HCT116 (cell line): Measurements from ENCODE around the gene PDE2A. TPM values are rescaled to one million over a fixed set of nuclear protein-coding genes. Genes with fewer than 3 reads are reported as not detected.

Source experiments
- ATAC-seq: fragments of 200-7000 bp; cut with Tn5 transposase; 2 replicates; pipeline ENCODE4 v1.9.1; 2020; ENCODE audit warnings: mild to moderate bottlenecking, moderate library complexity
- BruUV-seq: library from RNA; stranded (reverse); fragments of 400-500 nt; replicated peaks from 2 replicates; lab custom pipeline; 2021; lab: Mats Ljungman, UMichigan
- CTCF ChIA-PET: fragments of 300-600 bp; sonication (Branson Sonifier 250); formaldehyde crosslinking; loops from one replicate; lab custom pipeline; 2021; ENCODE audit warnings: antibody characterized with exemption; lab: Charles Lee
- POLR2A ChIA-PET: fragments of 300-600, 350-600 bp; sonication (Branson Sonifier 250); formaldehyde crosslinking; loops from one replicate; lab custom pipeline; 2021; ENCODE audit warnings: antibody characterized with exemption; lab: Charles Lee
- RAD21 ChIA-PET, 2 experiments: fragments of 300-600 bp; sonication (Branson Sonifier 250); formaldehyde crosslinking; loops; one replicate each; lab custom pipeline; 2023; ENCODE audit warnings: low total read pairs in 2 of 2; ENCODE audit not compliant: uncharacterized antibody in 2 of 2, unreplicated experiment in 2 of 2, low non-redundant PET in 1 of 2; lab: Charles Lee
- DNase-seq: peaks from one replicate; pipeline ENCODE4 v3.0.0-alpha.2; 2010; ENCODE audit warnings: low read depth, low spot score
- H2AFZ ChIP-seq: fragments of 200-600 bp; shearing (Covaris generic), sonication (generic); 2 replicates; pipeline ENCODE4 v1.6.1; 2017; ENCODE audit warnings: low read depth, mixed run types, mixed read lengths, antibody characterized with exemption, low read length; ENCODE audit not compliant: poor library complexity, severe bottlenecking
- H3K27ac ChIP-seq: 2 replicates; pipeline ENCODE4 v1.5.1; 2012; ENCODE audit warnings: low read depth, low read length
- H3K27me3 ChIP-seq: fragments of 200-600 bp; sonication (generic); 2 replicates; pipeline ENCODE4 v1.6.1; 2016; ENCODE audit warnings: mixed run types, low read length, mixed read lengths; ENCODE audit not compliant: insufficient read depth
- H3K36me3 ChIP-seq, 2 experiments: fragments of 200-500 bp in 1 of 2; fragments of 200-600 bp in 1 of 2; sonication (Bioruptor generic) in 1 of 2; sonication (generic) in 1 of 2; 2 replicates each; pipeline versions ENCODE4 v1.5.1 to v1.6.1; 2014 to 2016; ENCODE audit warnings: low read length in 2 of 2, inconsistent platforms in 1 of 2, mixed read lengths in 1 of 2, mixed run types in 1 of 2; ENCODE audit not compliant: insufficient read depth in 2 of 2, control insufficient read depth in 1 of 2
- H3K4me1 ChIP-seq, 2 experiments: fragments of 200-600 bp in 1 of 2; sonication (generic) in 1 of 2; 2 replicates each; pipeline versions ENCODE4 v1.5.1 to v1.6.1; 2012 to 2017; ENCODE audit warnings: low read length in 2 of 2, inconsistent platforms in 1 of 2, mild to moderate bottlenecking in 1 of 2, mixed read lengths in 1 of 2, mixed run types in 1 of 2, moderate library complexity in 1 of 2; ENCODE audit not compliant: insufficient read depth in 2 of 2, control insufficient read depth in 1 of 2
- H3K4me2 ChIP-seq: fragments of 200-600 bp; sonication (generic); 2 replicates; pipeline ENCODE4 v1.6.1; 2017; ENCODE audit warnings: mixed run types, low read length, mixed read lengths
- H3K4me3 ChIP-seq, 2 experiments: fragments of 200-600 bp in 1 of 2; sonication (generic) in 1 of 2; replicated peaks in 1 of 2; 2 replicates each; pipeline ENCODE4 v1.5.1; 2011 to 2016; ENCODE audit warnings: low read length in 2 of 2, control low read depth in 1 of 2, low read depth in 1 of 2, mild to moderate bottlenecking in 1 of 2, mixed read lengths in 1 of 2, mixed run types in 1 of 2
- H3K79me2 ChIP-seq: fragments of 200-600 bp; sonication (generic); 2 replicates; pipeline ENCODE4 v1.6.1; 2017; ENCODE audit warnings: mild to moderate bottlenecking, mixed run types, low read length, moderate library complexity, mixed read lengths; ENCODE audit not compliant: insufficient read depth
- H3K9ac ChIP-seq: fragments of 200-600 bp; sonication (generic); 2 replicates; pipeline ENCODE4 v1.6.1; 2016; ENCODE audit warnings: low read length, mixed read lengths
- H3K9me2 ChIP-seq: fragments of 200-600 bp; sonication (generic), shearing (Covaris generic); 2 replicates; pipeline ENCODE4 v1.6.1; 2017; ENCODE audit warnings: mixed run types, mild to moderate bottlenecking, moderate library complexity; ENCODE audit not compliant: insufficient read depth
- H3K9me3 ChIP-seq, 2 experiments: fragments of 200-500 bp in 1 of 2; fragments of 200-600 bp in 1 of 2; sonication (Bioruptor generic) in 1 of 2; sonication (generic) in 1 of 2; 2 replicates each; pipeline ENCODE4 v1.6.1; 2014 to 2017; ENCODE audit warnings: low read length in 2 of 2, mixed read lengths in 2 of 2, inconsistent platforms in 1 of 2, low read depth in 1 of 2, mild to moderate bottlenecking in 1 of 2, mixed run types in 1 of 2, moderate library complexity in 1 of 2; ENCODE audit not compliant: control insufficient read depth in 1 of 2, insufficient read depth in 1 of 2
- H4K20me1 ChIP-seq: fragments of 200-600 bp; sonication (generic), shearing (Covaris generic); 2 replicates; pipeline ENCODE4 v1.6.1; 2017; ENCODE audit warnings: mixed run types, mild to moderate bottlenecking, moderate library complexity; ENCODE audit not compliant: insufficient read depth
- ATF3 ChIP-seq: IDR thresholded peaks from 2 replicates; pipeline ENCODE4 v1.6.1; 2012
- EGR1 ChIP-seq: IDR thresholded peaks from 2 replicates; pipeline ENCODE4 v1.6.1; 2012; ENCODE audit warnings: low read depth
- EZH2 ChIP-seq: fragments of 200-600 bp; sonication (generic); IDR thresholded peaks from 2 replicates; pipeline ENCODE4 v1.6.1; 2017; ENCODE audit warnings: antibody characterized with exemption, mixed run types
- EZH2phosphoT487 ChIP-seq: fragments of 200-600 bp; IDR thresholded peaks from 2 replicates; pipeline ENCODE4 v1.6.1; 2018; ENCODE audit warnings: antibody characterized with exemption, borderline replicate concordance
- FOSL1 ChIP-seq: IDR thresholded peaks from 2 replicates; pipeline ENCODE4 v1.6.1; 2012; ENCODE audit warnings: low read depth
- POLR2A ChIP-seq: IDR thresholded peaks from 2 replicates; pipeline ENCODE4 v1.7.0; 2011; ENCODE audit warnings: borderline replicate concordance; ENCODE audit not compliant: insufficient read depth, insufficient read length; ENCODE audit errors: extremely low read depth
- POLR2AphosphoS5 ChIP-seq: IDR thresholded peaks from 2 replicates; pipeline ENCODE4 v1.6.1; 2011; ENCODE audit warnings: mild to moderate bottlenecking, low read depth, low read length, moderate library complexity
- RAD21 ChIP-seq: IDR thresholded peaks from 2 replicates; pipeline ENCODE4 v1.6.1; 2012; ENCODE audit warnings: low read depth, mild to moderate bottlenecking
- SRF ChIP-seq: IDR thresholded peaks from 2 replicates; pipeline ENCODE4 v1.6.1; 2012; ENCODE audit warnings: low read depth
- TCF7L2 ChIP-seq: IDR thresholded peaks from 2 replicates; pipeline ENCODE4 v1.7.0; 2011; ENCODE audit warnings: borderline replicate concordance, inconsistent platforms; ENCODE audit not compliant: insufficient read depth, insufficient read length; ENCODE audit errors: extremely low read depth
- YY1 ChIP-seq: IDR thresholded peaks from 2 replicates; pipeline ENCODE4 v1.6.1; 2011; ENCODE audit warnings: low read length, low read depth, moderate library complexity, mild to moderate bottlenecking; ENCODE audit not compliant: insufficient replicate concordance; ENCODE audit errors: extremely low read depth
- ZBTB33 ChIP-seq: IDR thresholded peaks from 2 replicates; pipeline ENCODE4 v1.6.1; 2011; ENCODE audit warnings: mild to moderate bottlenecking, low read length, moderate library complexity; ENCODE audit not compliant: insufficient replicate concordance; ENCODE audit errors: extremely low read depth
- ZFX ChIP-seq: fragments of 450-650 bp; IDR thresholded peaks from 2 replicates; pipeline ENCODE4 v1.6.1; 2017
- ZNF274 ChIP-seq: fragments of 200-500 bp; sonication (Bioruptor generic); IDR thresholded peaks from 2 replicates; pipeline ENCODE4 v1.6.1; 2014; ENCODE audit warnings: mild to moderate bottlenecking, low read depth, low read length, inconsistent platforms
- intact Hi-C: fragments of 100-400 bp; cut with micrococcal nuclease; formaldehyde crosslinking; loops from 2 replicates; pipeline ENCODE4 v1.10.0; 2022
- total RNA-seq: library from RNA; stranded (reverse); gene quantifications from one replicate; pipeline ENCODE4 v1.2.1, GENCODE V29; 2021; ENCODE audit not compliant: unreplicated experiment

The PDE2A gene
- total RNA-seq, 1 experiment from 2014 or later = 7.6 TPM

GRCh38 chr11:72720047-72720446, 45.8 kb upstream of the PDE2A start:
- H3K79me2 ChIP-seq = peaks cover 25% of the 10 kb centered on the region
- H4K20me1 ChIP-seq = no peaks in the 10 kb centered on the region
- TF ChIP-seq TCF7L2 (no peak), EGR1 (no peak), RAD21 (no peak), FOSL1 (no peak), EZH2 (no peak), YY1 (no peak), ZBTB33 (no peak), EZH2phosphoT487 (no peak), ZNF274 (no peak), SRF (no peak), POLR2A (no peak), ZFX (no peak), ATF3 (no peak), POLR2AphosphoS5 (no peak)
- H3K4me1 ChIP-seq = peaks cover 8 to 21% of the 10 kb centered on the region in 2 experiments
- no peak overlapping the region for H3K4me2 ChIP-seq
- no peaks in the 10 kb centered on the region for H3K9me3 ChIP-seq
- ChIA-PET RAD21 (no interaction called here), POLR2A (interaction anchor here (1.1 kb wide), 1 partner anchor 74 kb away, joined by 4 read pairs; the partner anchor contains the start of gene STARD10), CTCF (no interaction called here)
- ATAC-seq (no peak), DNase-seq (no peak)
- no TSS peak for BruUV-seq
- no peak overlapping the region for H2AFZ ChIP-seq
- no peak overlapping the region for H3K27ac ChIP-seq
- H3K9ac ChIP-seq = no peak overlapping the region
- H3K9me2 ChIP-seq = no peaks in the 10 kb centered on the region
- no peaks in the 10 kb centered on the region for H3K27me3 ChIP-seq
- H3K36me3 ChIP-seq = no peaks in the 10 kb centered on the region; a peak in 1 of 4 replicates
- H3K4me3 ChIP-seq = no peak overlapping the region
- intact Hi-C loops = no loop called here
